ENCODE results near the gene DOK3.

DNA sequence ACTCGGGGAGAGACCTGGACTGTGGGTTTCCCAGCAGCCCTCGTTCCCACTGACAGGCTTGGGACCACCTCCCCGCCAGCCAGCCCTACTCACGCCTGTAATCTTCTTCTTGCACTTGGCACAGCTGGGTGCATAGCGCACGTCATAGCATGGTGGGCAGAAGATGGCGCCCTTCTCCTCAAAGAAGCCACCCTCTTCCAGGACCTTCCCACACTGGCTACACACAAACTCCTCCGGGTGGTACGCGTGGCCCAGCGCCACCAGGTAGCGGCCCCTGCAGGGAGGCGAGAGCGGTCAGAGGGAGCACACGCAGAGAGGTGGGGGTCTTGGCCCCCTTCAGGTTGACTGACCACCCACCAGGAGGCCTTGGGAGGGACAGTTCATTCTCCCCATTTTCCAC, 21.7 kb downstream of the DOK3 start:
- TF ChIP-seq, protein P1, sequence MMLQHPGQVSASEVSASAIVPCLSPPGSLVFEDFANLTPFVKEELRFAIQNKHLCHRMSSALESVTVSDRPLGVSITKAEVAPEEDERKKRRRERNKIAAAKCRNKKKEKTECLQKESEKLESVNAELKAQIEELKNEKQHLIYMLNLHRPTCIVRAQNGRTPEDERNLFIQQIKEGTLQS (CRISPR knock-in tag; IDR thresholded peaks at IDR 0.05): no peak
- no peak for TF ChIP-seq POLR2A (IDR thresholded peaks at IDR 0.05; ENCODE audit: insufficient read depth in 1 of 2, low read depth in 2 of 2, low read length in 2 of 2)
- TF ChIP-seq EZH2 (conservative IDR thresholded peaks at IDR 0.05; ENCODE audit: low read depth, low read length): no peak
- no peak for TF ChIP-seq MED1 (CRISPR knock-in tag; IDR thresholded peaks at IDR 0.05)
- TF ChIP-seq, protein P2, sequence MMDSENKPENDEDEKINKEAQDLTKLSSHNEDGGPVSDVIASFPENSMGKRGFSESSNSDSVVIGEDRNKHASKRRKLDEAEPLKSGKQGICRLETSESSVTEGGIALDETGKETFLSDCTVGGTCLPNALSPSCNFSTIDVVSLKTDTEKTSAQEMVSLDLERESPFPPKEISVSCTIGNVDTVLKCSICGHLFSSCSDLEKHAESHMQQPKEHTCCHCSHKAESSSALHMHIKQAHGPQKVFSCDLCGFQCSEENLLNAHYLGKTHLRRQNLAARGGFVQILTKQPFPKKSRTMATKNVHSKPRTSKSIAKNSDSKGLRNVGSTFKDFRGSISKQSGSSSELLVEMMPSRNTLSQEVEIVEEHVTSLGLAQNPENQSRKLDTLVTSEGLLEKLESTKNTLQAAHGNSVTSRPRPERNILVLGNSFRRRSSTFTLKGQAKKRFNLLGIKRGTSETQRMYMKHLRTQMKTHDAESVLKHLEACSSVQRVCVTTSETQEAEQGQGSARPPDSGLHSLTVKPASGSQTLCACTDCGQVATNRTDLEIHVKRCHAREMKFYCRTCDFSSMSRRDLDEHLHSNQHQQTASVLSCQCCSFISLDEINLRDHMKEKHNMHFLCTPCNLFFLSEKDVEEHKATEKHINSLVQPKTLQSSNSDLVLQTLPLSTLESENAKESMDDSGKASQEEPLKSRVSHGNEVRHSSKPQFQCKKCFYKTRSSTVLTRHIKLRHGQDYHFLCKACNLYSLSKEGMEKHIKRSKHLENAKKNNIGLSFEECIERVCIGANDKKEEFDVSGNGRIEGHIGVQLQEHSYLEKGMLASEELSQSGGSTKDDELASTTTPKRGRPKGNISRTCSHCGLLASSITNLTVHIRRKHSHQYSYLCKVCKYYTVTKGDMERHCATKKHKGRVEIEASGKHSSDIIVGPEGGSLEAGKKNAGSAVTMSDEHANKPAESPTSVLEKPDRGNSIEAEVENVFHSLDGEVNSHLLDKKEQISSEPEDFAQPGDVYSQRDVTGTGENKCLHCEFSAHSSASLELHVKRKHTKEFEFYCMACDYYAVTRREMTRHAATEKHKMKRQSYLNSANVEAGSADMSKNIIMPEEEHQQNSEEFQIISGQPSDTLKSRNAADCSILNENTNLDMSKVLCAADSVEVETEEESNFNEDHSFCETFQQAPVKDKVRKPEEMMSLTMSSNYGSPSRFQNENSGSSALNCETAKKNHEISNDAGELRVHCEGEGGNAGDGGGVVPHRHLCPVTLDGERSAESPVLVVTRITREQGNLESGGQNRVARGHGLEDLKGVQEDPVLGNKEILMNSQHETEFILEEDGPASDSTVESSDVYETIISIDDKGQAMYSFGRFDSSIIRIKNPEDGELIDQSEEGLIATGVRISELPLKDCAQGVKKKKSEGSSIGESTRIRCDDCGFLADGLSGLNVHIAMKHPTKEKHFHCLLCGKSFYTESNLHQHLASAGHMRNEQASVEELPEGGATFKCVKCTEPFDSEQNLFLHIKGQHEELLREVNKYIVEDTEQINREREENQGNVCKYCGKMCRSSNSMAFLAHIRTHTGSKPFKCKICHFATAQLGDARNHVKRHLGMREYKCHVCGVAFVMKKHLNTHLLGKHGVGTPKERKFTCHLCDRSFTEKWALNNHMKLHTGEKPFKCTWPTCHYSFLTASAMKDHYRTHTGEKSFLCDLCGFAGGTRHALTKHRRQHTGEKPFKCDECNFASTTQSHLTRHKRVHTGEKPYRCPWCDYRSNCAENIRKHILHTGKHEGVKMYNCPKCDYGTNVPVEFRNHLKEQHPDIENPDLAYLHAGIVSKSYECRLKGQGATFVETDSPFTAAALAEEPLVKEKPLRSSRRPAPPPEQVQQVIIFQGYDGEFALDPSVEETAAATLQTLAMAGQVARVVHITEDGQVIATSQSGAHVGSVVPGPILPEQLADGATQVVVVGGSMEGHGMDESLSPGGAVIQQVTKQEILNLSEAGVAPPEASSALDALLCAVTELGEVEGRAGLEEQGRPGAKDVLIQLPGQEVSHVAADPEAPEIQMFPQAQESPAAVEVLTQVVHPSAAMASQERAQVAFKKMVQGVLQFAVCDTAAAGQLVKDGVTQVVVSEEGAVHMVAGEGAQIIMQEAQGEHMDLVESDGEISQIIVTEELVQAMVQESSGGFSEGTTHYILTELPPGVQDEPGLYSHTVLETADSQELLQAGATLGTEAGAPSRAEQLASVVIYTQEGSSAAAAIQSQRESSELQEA (CRISPR knock-in tag; IDR thresholded peaks at IDR 0.05; ENCODE audit: not compliant biosample characterization): no peak
- TF ChIP-seq HOXA7 (CRISPR knock-in tag; IDR thresholded peaks at IDR 0.05): no peak
- no peak for TF ChIP-seq CBFB (CRISPR knock-in tag; IDR thresholded peaks at IDR 0.05)
- no peak for TF ChIP-seq U2AF1 (optimal IDR thresholded peaks at IDR 0.05; ENCODE audit: low read depth, low read length)
- no peak for TF ChIP-seq YY1 (IDR thresholded peaks at IDR 0.05; ENCODE audit: insufficient read depth, insufficient replicate concordance, low read depth, low read length)
- TF ChIP-seq ZNF7 (CRISPR knock-in tag; IDR thresholded peaks at IDR 0.05): no peak
- no peak for TF ChIP-seq ZNF710 (CRISPR knock-in tag; IDR thresholded peaks at IDR 0.05; ENCODE audit: borderline replicate concordance)
- no peak for TF ChIP-seq ZNF343 (CRISPR knock-in tag; IDR thresholded peaks at IDR 0.05)
- TF ChIP-seq ZFP37 (CRISPR knock-in tag; IDR thresholded peaks at IDR 0.05; ENCODE audit: borderline replicate concordance): no peak
- TF ChIP-seq, protein P3, sequence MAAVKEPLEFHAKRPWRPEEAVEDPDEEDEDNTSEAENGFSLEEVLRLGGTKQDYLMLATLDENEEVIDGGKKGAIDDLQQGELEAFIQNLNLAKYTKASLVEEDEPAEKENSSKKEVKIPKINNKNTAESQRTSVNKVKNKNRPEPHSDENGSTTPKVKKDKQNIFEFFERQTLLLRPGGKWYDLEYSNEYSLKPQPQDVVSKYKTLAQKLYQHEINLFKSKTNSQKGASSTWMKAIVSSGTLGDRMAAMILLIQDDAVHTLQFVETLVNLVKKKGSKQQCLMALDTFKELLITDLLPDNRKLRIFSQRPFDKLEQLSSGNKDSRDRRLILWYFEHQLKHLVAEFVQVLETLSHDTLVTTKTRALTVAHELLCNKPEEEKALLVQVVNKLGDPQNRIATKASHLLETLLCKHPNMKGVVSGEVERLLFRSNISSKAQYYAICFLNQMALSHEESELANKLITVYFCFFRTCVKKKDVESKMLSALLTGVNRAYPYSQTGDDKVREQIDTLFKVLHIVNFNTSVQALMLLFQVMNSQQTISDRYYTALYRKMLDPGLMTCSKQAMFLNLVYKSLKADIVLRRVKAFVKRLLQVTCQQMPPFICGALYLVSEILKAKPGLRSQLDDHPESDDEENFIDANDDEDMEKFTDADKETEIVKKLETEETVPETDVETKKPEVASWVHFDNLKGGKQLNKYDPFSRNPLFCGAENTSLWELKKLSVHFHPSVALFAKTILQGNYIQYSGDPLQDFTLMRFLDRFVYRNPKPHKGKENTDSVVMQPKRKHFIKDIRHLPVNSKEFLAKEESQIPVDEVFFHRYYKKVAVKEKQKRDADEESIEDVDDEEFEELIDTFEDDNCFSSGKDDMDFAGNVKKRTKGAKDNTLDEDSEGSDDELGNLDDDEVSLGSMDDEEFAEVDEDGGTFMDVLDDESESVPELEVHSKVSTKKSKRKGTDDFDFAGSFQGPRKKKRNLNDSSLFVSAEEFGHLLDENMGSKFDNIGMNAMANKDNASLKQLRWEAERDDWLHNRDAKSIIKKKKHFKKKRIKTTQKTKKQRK (IDR thresholded peaks at IDR 0.05; ENCODE audit: low read length): no peak
